ENCODE measurements around the gene CYP2B6. TPM values are rescaled to one million over a fixed set of nuclear protein-coding genes. Genes with fewer than 3 reads are reported as not detected.
"Not testable (repeated sequence)": the region's sequence is repeated elsewhere in the genome, so short reads cannot be mapped to it uniquely, and the experiment has no call there.

Gene CYP2B6
- total and polyA plus RNA-seq, 12 donors = 0.15 to 0.32 (median 0.22) TPM; not detected in 9

DNA sequence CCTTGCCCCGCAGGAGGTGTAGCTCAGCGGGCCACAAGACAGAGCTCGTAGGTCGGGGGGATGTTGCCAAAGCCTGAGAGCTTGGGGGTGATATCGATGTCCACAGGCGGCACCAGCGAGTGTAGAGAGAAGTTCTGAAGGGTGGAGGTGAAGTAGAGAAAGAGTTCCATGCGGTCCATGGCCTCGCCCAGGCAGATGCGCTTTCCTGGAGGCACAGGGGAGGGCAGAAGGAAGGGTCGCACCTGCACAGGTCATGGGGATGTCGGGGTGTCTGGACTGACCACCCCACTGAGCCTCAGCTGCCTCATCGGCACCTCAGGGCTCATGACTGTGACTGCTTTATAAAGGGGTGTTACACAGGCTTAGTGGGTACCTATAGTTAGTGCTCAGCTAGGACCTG lies 59.3 kb downstream of the CYP2B6 start:
- Histone ChIP-seq H3K36me3 (replicated peaks in 1 of 2) (no peaks in the 10 kb centered on the region), H3K9me3 (replicated peaks in 1 of 3) (no peaks in the 10 kb centered on the region), H3K27me3 (no peaks in the 10 kb centered on the region), H3K27ac (no peak overlapping the region), H3K4me3 (no peak overlapping the region), H3K4me1 (replicated peaks in 1 of 2) (no peaks in the 10 kb centered on the region)
- no peak for DNase-seq
- intact Hi-C loops (cut with DNase I) = no loop called here
- TF ChIP-seq, protein P1, sequence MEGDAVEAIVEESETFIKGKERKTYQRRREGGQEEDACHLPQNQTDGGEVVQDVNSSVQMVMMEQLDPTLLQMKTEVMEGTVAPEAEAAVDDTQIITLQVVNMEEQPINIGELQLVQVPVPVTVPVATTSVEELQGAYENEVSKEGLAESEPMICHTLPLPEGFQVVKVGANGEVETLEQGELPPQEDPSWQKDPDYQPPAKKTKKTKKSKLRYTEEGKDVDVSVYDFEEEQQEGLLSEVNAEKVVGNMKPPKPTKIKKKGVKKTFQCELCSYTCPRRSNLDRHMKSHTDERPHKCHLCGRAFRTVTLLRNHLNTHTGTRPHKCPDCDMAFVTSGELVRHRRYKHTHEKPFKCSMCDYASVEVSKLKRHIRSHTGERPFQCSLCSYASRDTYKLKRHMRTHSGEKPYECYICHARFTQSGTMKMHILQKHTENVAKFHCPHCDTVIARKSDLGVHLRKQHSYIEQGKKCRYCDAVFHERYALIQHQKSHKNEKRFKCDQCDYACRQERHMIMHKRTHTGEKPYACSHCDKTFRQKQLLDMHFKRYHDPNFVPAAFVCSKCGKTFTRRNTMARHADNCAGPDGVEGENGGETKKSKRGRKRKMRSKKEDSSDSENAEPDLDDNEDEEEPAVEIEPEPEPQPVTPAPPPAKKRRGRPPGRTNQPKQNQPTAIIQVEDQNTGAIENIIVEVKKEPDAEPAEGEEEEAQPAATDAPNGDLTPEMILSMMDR (IDR thresholded peaks at IDR 0.05) = no peak
- TF ChIP-seq POLR2A (IDR thresholded peaks at IDR 0.05) = no peak
- WGBS, 4 donors = 76 to 81% (median 77%) methylated on average over 13 of the region's 13 CpGs

DNA sequence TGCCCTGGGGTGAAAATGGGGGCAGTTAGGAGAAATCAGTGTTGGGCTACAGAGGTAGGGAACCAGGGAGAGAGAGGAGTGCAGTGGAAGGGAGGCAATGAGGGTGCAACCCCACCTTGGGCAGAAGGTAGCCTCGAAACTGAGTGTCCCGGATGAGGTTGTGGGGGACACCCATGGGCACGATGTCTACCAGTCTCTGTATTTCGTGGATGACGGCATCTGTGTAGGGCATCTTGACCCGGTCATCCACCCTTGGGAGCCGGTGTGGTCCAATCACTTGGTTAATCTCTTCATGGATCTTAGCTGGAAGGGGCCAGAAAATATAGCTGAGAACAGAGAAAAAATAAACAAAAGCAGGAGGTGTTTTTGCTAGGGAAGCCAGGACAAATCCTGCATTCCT lies 61.1 kb downstream of the CYP2B6 start:
- H3K9me3 ChIP-seq (replicated peaks in 1 of 3); intact Hi-C loops (cut with DNase I); H3K27me3 ChIP-seq; H3K36me3 ChIP-seq (replicated peaks in 1 of 2); DNase-seq; H3K4me3 ChIP-seq; H3K4me1 ChIP-seq (replicated peaks in 1 of 2); H3K27ac ChIP-seq: not testable (repeated sequence)
- WGBS, 4 donors = 73 to 85% (median 75%) methylated on average over 7 of the region's 7 CpGs

DNA sequence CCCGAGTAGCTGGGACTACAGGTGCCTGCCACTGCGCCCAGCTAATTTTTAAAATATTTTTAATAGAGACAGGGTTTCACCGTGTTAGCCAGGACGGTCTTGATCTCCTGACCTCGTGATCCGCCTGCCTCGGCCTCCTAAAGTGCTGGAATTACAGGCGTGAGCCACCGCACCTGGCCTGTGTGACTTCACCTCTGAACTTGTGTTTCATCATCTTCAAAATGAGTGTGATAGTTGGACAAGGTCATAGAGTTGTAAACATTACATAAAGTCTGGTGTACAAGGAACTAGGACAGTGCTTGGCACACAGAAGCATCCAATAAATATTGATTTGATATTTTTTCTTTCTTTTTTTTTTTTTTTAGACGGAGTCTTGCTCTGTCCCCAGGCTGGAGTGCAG lies 62.2 kb downstream of the CYP2B6 start:
- H3K4me3 ChIP-seq; H3K4me1 ChIP-seq (replicated peaks in 1 of 2); H3K27ac ChIP-seq; DNase-seq; H3K27me3 ChIP-seq; intact Hi-C loops (cut with DNase I); H3K9me3 ChIP-seq (replicated peaks in 1 of 3); H3K36me3 ChIP-seq (replicated peaks in 1 of 2): not testable (repeated sequence)
- WGBS, 4 donors = 64 to 81% (median 76%) methylated on average over 10 of the region's 10 CpGs

DNA sequence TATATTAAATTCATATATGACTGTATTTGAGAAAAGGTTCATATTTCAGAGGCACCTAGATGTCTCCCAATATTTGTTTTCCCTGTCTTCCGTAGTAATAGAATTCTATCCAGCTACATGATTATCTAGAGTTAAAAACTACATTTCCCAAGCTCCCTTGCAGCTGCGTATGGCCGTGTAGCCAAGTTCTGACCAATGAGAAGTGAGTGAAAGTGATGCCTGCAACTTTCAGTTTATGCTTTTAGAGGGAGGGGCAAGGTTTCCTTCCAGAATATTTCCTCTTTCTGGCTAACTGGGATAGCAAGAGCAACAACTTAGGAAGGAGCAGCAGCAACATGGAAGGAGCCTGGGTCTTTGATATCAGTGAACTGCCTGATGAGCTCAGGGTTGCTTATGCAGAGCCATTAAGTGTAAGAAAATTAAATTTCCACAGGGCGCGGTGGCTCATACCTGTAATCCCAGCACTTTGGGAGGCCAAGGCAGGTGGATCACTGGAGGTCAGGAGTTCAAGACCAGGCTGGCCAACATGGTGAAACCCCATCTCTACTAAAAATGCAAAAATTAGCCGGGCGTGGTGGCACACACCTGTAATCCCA lies 74.0 kb downstream of the CYP2B6 start:
- Histone ChIP-seq H3K9me3 (replicated peaks in 1 of 3) (no peaks in the 10 kb centered on the region), H3K4me3 (no peak overlapping the region), H3K27me3 (no peaks in the 10 kb centered on the region), H3K27ac (no peak overlapping the region), H3K36me3 (replicated peaks in 1 of 2) (no peaks in the 10 kb centered on the region), H3K4me1 (replicated peaks in 1 of 2) (no peaks in the 10 kb centered on the region)
- WGBS, 4 donors = 54 to 63% (median 62%) methylated on average over 7 of the region's 7 CpGs
- DNase-seq = no peak
- TF ChIP-seq, protein P1 (IDR thresholded peaks at IDR 0.05) = no peak
- TF ChIP-seq POLR2A (IDR thresholded peaks at IDR 0.05) = no peak
- intact Hi-C loops (cut with DNase I) = no loop called here

Other genes with a start within 250 kb of the CYP2B6 start
- 10 to 100 TPM in 5 of 9 donors, 1 to 10 TPM in 4; 2.2 to 17.5 (median 12.0) TPM for gene ACTMAP, start 240.8 kb upstream of the CYP2B6 start, total RNA-seq
- gene ACTMAP, start 240.8 kb upstream of the CYP2B6 start, polyA plus RNA-seq = 10 to 100 TPM in 2 of 3 donors, 1 to 10 TPM in 1; 7.9 to 28.0 (median 18.6) TPM
- gene SNRPA, start 240.1 kb upstream of the CYP2B6 start, total RNA-seq = 10 to 100 TPM; 18.5 to 91.3 (median 56.1) TPM
- gene SNRPA, start 240.1 kb upstream of the CYP2B6 start, polyA plus RNA-seq = 100 to 1,000 TPM in 2 of 3 donors, 10 to 100 TPM in 1; 92.1 to 176 (median 164) TPM
- gene MIA, start 215.8 kb upstream of the CYP2B6 start, total RNA-seq = 1 to 10 TPM in 3 of 9 donors, under 1 TPM in 1, not detected in 5; 0.74 to 9.2 (median 1.2) TPM
- gene MIA, start 215.8 kb upstream of the CYP2B6 start, polyA plus RNA-seq = 1 to 10 TPM in 2 of 3 donors, not detected in 1; 8.3 to 8.7 TPM
- gene RAB4B, start 213.0 kb upstream of the CYP2B6 start, total RNA-seq = 100 to 1,000 TPM in 1 of 9 donors, 10 to 100 TPM in 8; 41.4 to 105 (median 66.4) TPM
- 100 to 1,000 TPM in 1 of 3 donors, 10 to 100 TPM in 2; 25.8 to 135 (median 97.5) TPM for gene RAB4B, start 213.0 kb upstream of the CYP2B6 start, polyA plus RNA-seq
- 100 to 1,000 TPM in 6 of 9 donors, 10 to 100 TPM in 3; 79.2 to 169 (median 106) TPM for gene EGLN2, start 192.1 kb upstream of the CYP2B6 start, total RNA-seq
- gene EGLN2, start 192.1 kb upstream of the CYP2B6 start, polyA plus RNA-seq = 100 to 1,000 TPM in 1 of 3 donors, 10 to 100 TPM in 2; 53.1 to 122 (median 98.7) TPM
- gene CYP2A6, start 140.8 kb upstream of the CYP2B6 start, total RNA-seq = 1 to 10 TPM in 3 of 9 donors, under 1 TPM in 5, not detected in 1; 0.11 to 2.1 (median 0.70) TPM
- 1 to 10 TPM in 1 of 3 donors, under 1 TPM in 2; 0.51 to 1.7 (median 0.57) TPM for gene CYP2A6, start 140.8 kb upstream of the CYP2B6 start, polyA plus RNA-seq
- not detected for gene CYP2A7, start 109.1 kb upstream of the CYP2B6 start, total RNA-seq
- gene CYP2A7, start 109.1 kb upstream of the CYP2B6 start, polyA plus RNA-seq = not detected
- gene CYP2A13, start 97.2 kb downstream of the CYP2B6 start, total RNA-seq = not detected
- gene CYP2A13, start 97.2 kb downstream of the CYP2B6 start, polyA plus RNA-seq = not detected
- gene CYP2F1, start 123.2 kb downstream of the CYP2B6 start, total RNA-seq = not detected
- gene CYP2F1, start 123.2 kb downstream of the CYP2B6 start, polyA plus RNA-seq = not detected
- 1 to 10 TPM in 8 of 9 donors, under 1 TPM in 1; 0.06 to 4.7 (median 2.2) TPM for gene CYP2S1, start 201.9 kb downstream of the CYP2B6 start, total RNA-seq
- gene CYP2S1, start 201.9 kb downstream of the CYP2B6 start, polyA plus RNA-seq = 1 to 10 TPM in 2 of 3 donors, under 1 TPM in 1; 0.84 to 1.2 (median 1.2) TPM
- gene AXL, start 227.9 kb downstream of the CYP2B6 start, total RNA-seq = 100 to 1,000 TPM in 1 of 9 donors, 10 to 100 TPM in 8; 34.3 to 105 (median 61.3) TPM
- gene AXL, start 227.9 kb downstream of the CYP2B6 start, polyA plus RNA-seq = 10 to 100 TPM; 12.0 to 18.1 (median 16.8) TPM